GM19035 (cell line): Measurements from ENCODE around the gene RAB4B.
"Not testable (repeated sequence)": the region's sequence is repeated elsewhere in the genome, so short reads cannot be mapped to it uniquely, and the experiment has no call there.

Experiments used
- ATAC-seq: cut with Tn5 transposase; IDR thresholded peaks from one replicate; pipeline ENCODE4 v1.9.1; 2021; ENCODE audit not compliant: unreplicated experiment

The RAB4B gene

GRCh38 chr19:40843653-40844052 is 65.6 kb downstream of the RAB4B start:
- not testable (repeated sequence) for ATAC-seq
